ENCODE results near the gene TENM3.

- TF ChIP-seq CTCF (IDR thresholded peaks at IDR 0.05; ENCODE audit: low read depth, low read length, poor library complexity, severe bottlenecking) (no peak), EZH2phosphoT487 (IDR thresholded peaks at IDR 0.05; ENCODE audit: borderline replicate concordance, low read length) (no peak)
These were observed 222.8 kb downstream of the TENM3 start for GRCh38 chr4:182465979-182466378.
